Endodermal cell (in vitro differentiated cells): Measurements from ENCODE around the gene BRD7. TPM values are rescaled to one million over a fixed set of nuclear protein-coding genes. Genes with fewer than 3 reads are reported as not detected.

ENCODE experiments used
- DNase-seq: peaks from one replicate; pipeline ENCODE4 v3.0.0-alpha.2; 2017
- H3K27ac ChIP-seq: 2 replicates; pipeline ENCODE4 v1.5.1; 2013; ENCODE audit warnings: mild to moderate bottlenecking, low read depth, low read length, moderate library complexity
- H3K27me3 ChIP-seq: 2 replicates; pipeline ENCODE4 v1.6.1; 2013; ENCODE audit warnings: mild to moderate bottlenecking, low read length, moderate library complexity; ENCODE audit not compliant: insufficient read depth, control insufficient read depth, poor library complexity, severe bottlenecking
- H3K36me3 ChIP-seq: 2 replicates; pipeline ENCODE4 v1.7.0; 2013; ENCODE audit warnings: mild to moderate bottlenecking, low read length, moderate library complexity; ENCODE audit not compliant: control insufficient read depth, insufficient read depth
- H3K4me1 ChIP-seq: one replicate; pipeline ENCODE4 v1.7.0; 2013; ENCODE audit warnings: low read length; ENCODE audit not compliant: control insufficient read depth, insufficient read depth
- H3K4me3 ChIP-seq: 2 replicates; pipeline ENCODE4 v1.5.1; 2013; ENCODE audit warnings: mild to moderate bottlenecking, low read length, moderate library complexity
- H3K9ac ChIP-seq: 2 replicates; pipeline ENCODE4 v1.6.1; 2013; ENCODE audit warnings: mild to moderate bottlenecking, low read length, moderate library complexity; ENCODE audit not compliant: poor library complexity, severe bottlenecking; ENCODE audit errors: extremely low read depth
- H3K9me3 ChIP-seq: 2 replicates; pipeline ENCODE4 v1.6.1; 2013; ENCODE audit warnings: mild to moderate bottlenecking, low read length, moderate library complexity; ENCODE audit not compliant: control insufficient read depth
- H3K27ac Mint-ChIP-seq: 2 replicates; pipeline ENCODE4 v1.8.0; 2020; ENCODE audit warnings: mixed read lengths
- H3K27me3 Mint-ChIP-seq: 2 replicates; pipeline ENCODE4 v1.8.0; 2021; ENCODE audit warnings: mild to moderate bottlenecking, mixed read lengths; ENCODE audit not compliant: insufficient read depth
- H3K36me3 Mint-ChIP-seq: 2 replicates; pipeline ENCODE4 v1.8.0; 2020; ENCODE audit warnings: low read depth, mixed read lengths
- H3K4me1 Mint-ChIP-seq: 2 replicates; pipeline ENCODE4 v1.8.0; 2020; ENCODE audit warnings: mixed read lengths
- H3K4me3 Mint-ChIP-seq: 2 replicates; pipeline ENCODE4 v1.8.0; 2020; ENCODE audit warnings: mild to moderate bottlenecking, moderate library complexity, mixed read lengths
- H3K9me3 Mint-ChIP-seq: 2 replicates; pipeline ENCODE4 v1.8.0; 2020; ENCODE audit warnings: mild to moderate bottlenecking, mixed read lengths
- WGBS, 2 experiments: methylation state at CpG; one replicate each; pipeline versions ENCODE4 v1.1.5 to v1.1.7; 2013; ENCODE audit warnings: missing lambda C conversion rate in 2 of 2, mixed read lengths in 1 of 2; ENCODE audit not compliant: insufficient coverage in 1 of 2, insufficient read length in 1 of 2; 5-methylcytosine and 5-hydroxymethylcytosine counted together
- total RNA-seq, 2 donors: library from RNA; stranded (reverse); fragmentation: NEBNext Ultra II Directional in 1 of 2; extraction: Animal tissue kit (Norgen Biotek cat#: 25700) in 1 of 2; gene quantifications; 2 replicates in 1 of 2; 3 replicates in 1 of 2; pipeline ENCODE4 v1.2.1, GENCODE V29; 2021
- TF ChIP-seq, protein P1 (sequence below): fragments of 200-600 bp; sonication (generic); conservative IDR thresholded peaks from 2 replicates; pipeline ENCODE4 v1.5.0; 2021; ENCODE audit warnings: antibody characterized with exemption, mild to moderate bottlenecking

Gene BRD7
- total RNA-seq, 2 donors from 2014 or later, result 125 to 163 TPM

- Histone ChIP-seq H3K4me1 (no peaks in the 10 kb centered on the region), H3K9me3 (no peaks in the 10 kb centered on the region), H3K4me3 (no peak overlapping the region), H3K27me3 (no peaks in the 10 kb centered on the region), H3K27ac (no peak overlapping the region), H3K36me3 (no peaks in the 10 kb centered on the region), H3K9ac (no peak overlapping the region)
- WGBS, 2 experiments, result 93 to 95% methylated on average over 10 to 12 of the region's 12 CpGs
- TF ChIP-seq, protein P1, sequence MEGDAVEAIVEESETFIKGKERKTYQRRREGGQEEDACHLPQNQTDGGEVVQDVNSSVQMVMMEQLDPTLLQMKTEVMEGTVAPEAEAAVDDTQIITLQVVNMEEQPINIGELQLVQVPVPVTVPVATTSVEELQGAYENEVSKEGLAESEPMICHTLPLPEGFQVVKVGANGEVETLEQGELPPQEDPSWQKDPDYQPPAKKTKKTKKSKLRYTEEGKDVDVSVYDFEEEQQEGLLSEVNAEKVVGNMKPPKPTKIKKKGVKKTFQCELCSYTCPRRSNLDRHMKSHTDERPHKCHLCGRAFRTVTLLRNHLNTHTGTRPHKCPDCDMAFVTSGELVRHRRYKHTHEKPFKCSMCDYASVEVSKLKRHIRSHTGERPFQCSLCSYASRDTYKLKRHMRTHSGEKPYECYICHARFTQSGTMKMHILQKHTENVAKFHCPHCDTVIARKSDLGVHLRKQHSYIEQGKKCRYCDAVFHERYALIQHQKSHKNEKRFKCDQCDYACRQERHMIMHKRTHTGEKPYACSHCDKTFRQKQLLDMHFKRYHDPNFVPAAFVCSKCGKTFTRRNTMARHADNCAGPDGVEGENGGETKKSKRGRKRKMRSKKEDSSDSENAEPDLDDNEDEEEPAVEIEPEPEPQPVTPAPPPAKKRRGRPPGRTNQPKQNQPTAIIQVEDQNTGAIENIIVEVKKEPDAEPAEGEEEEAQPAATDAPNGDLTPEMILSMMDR, result no peak
- Mint-ChIP-seq H3K27ac (no peak overlapping the region), H3K27me3 (no peaks in the 10 kb centered on the region), H3K9me3 (no peaks in the 10 kb centered on the region), H3K4me3 (no peak overlapping the region), H3K36me3 (peaks cover 16% of the 10 kb centered on the region), H3K4me1 (no peaks in the 10 kb centered on the region)
- no peak for DNase-seq
These were observed 76.2 kb downstream of the BRD7 start for GRCh38 chr16:50292566-50292948.

GRCh38 chr16:50291719-50292565 lies 76.8 kb downstream of the BRD7 start:
- H3K36me3 Mint-ChIP-seq, result peaks cover 16% of the 10 kb centered on the region
- no peaks in the 10 kb centered on the region for H3K4me1 ChIP-seq
- H3K9ac ChIP-seq, result no peak overlapping the region
- no peak for DNase-seq
- TF ChIP-seq, protein P1, result no peak
- H3K4me3 ChIP-seq, result no peak overlapping the region
- no peak overlapping the region for H3K27ac Mint-ChIP-seq
- H3K36me3 ChIP-seq, result no peaks in the 10 kb centered on the region
- no peaks in the 10 kb centered on the region for H3K27me3 ChIP-seq
- H3K9me3 ChIP-seq, result no peaks in the 10 kb centered on the region
- no peaks in the 10 kb centered on the region for H3K4me1 Mint-ChIP-seq
- no peaks in the 10 kb centered on the region for H3K27me3 Mint-ChIP-seq
- H3K27ac ChIP-seq, result no peak overlapping the region
- H3K4me3 Mint-ChIP-seq, result no peak overlapping the region
- 93 to 96% methylated on average over 11 to 26 of the region's 26 CpGs for WGBS, 2 experiments
- peaks cover 2% of the 10 kb centered on the region for H3K9me3 Mint-ChIP-seq

DNA sequence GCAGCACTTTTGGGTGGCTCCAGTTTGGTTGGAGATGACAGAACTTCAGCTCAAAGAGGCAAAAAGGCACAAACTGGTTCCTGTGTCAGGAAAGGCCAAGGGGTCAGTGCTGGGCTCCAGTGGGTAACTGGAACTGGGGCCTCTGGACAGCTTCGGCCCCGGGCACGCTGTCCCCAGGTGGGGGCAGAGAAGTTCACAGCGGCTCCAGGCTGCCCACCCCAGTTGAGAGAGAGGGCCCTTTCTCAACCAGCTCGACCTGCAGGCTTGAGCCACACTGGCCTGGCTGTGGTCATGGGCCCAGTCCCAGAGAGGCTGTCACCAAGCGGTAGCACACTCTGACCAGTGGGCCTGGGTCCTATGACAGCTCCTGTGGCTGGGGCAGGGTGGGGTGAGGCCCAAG lies 77.9 kb downstream of the BRD7 start:
- Histone ChIP-seq H3K27me3 (no peaks in the 10 kb centered on the region), H3K9me3 (peaks cover 9% of the 10 kb centered on the region), H3K27ac (no peak overlapping the region), H3K4me3 (no peak overlapping the region), H3K9ac (no peak overlapping the region), H3K36me3 (no peaks in the 10 kb centered on the region), H3K4me1 (no peaks in the 10 kb centered on the region)
- DNase-seq, result no peak
- Mint-ChIP-seq H3K4me1 (no peaks in the 10 kb centered on the region), H3K4me3 (no peak overlapping the region), H3K9me3 (peaks cover 9% of the 10 kb centered on the region), H3K36me3 (peaks cover 20% of the 10 kb centered on the region), H3K27ac (no peak overlapping the region), H3K27me3 (no peaks in the 10 kb centered on the region)
- 90 to 92% methylated on average over 4 to 6 of the region's 6 CpGs for whole genome bisulfite sequencing, 2 experiments
- TF ChIP-seq, protein P1, result no peak
